GM12878 (cell line): Measurements from ENCODE around the gene OR52M1. TPM values are rescaled to one million over a fixed set of nuclear protein-coding genes. Genes with fewer than 3 reads are reported as not detected.

Source experiments
- ATAC-seq: fragments of 200-7000 bp; cut with Tn5 transposase; 3 replicates; pipeline ENCODE4 v1.9.1; 2020; ENCODE audit warnings: mild to moderate bottlenecking, moderate library complexity
- BruUV-seq: library from RNA; stranded (reverse); fragments of 400-500 nt; replicated peaks from 2 replicates; lab custom pipeline; 2021; lab: Mats Ljungman, UMichigan
- CTCF ChIA-PET: fragments of 300-600 bp; sonication (Branson Sonifier 250); formaldehyde crosslinking; extraction: SDS; loops from one replicate; lab custom pipeline; 2021; ENCODE audit warnings: inconsistent platforms; lab: Yijun Ruan, JAX
- POLR2A ChIA-PET: fragments of 350-600 bp; formaldehyde crosslinking; extraction: SDS; loops from one replicate; lab custom pipeline; 2021; ENCODE audit warnings: inconsistent platforms; lab: Charles Lee
- RAD21 ChIA-PET: fragments of 300-600 bp; sonication (Branson Sonifier 250); formaldehyde crosslinking; loops from one replicate; lab custom pipeline; 2023; ENCODE audit warnings: antibody characterized with exemption; ENCODE audit not compliant: unreplicated experiment; lab: Charles Lee
- SMC1A ChIA-PET: fragments of 300-600 bp; sonication (Branson Sonifier 250); formaldehyde crosslinking; loops from one replicate; lab custom pipeline; 2023; ENCODE audit not compliant: unreplicated experiment, uncharacterized antibody; lab: Charles Lee
- DNase-seq: peaks from one replicate; pipeline ENCODE4 v3.0.0-alpha.2; 2011; ENCODE audit warnings: low read depth, low spot score
- FAIRE-seq: peaks from 3 replicates; lab custom pipeline; 2011; peaks lifted over from hg19 to GRCh38; lab: Jason Lieb, UNC
- H2AFZ ChIP-seq: 2 replicates; pipeline ENCODE4 v1.6.0; 2011; ENCODE audit warnings: low read depth, low read length, control low read depth; ENCODE audit not compliant: control insufficient read depth
- H3K27ac ChIP-seq: 2 replicates; pipeline ENCODE4 v1.5.1; 2011; ENCODE audit warnings: control low read depth; ENCODE audit not compliant: control insufficient read depth, insufficient read depth
- H3K27me3 ChIP-seq, 2 experiments: replicated peaks in 1 of 2; 2 replicates each; pipeline versions ENCODE4 v1.6.0 to v1.6.1; 2011; ENCODE audit warnings: low read length in 1 of 2; ENCODE audit not compliant: control insufficient read depth in 2 of 2, insufficient read depth in 2 of 2
- H3K36me3 ChIP-seq, 2 experiments: 2 replicates each; pipeline ENCODE4 v1.5.1; 2011; ENCODE audit warnings: low read length in 1 of 2; ENCODE audit not compliant: control insufficient read depth in 2 of 2, insufficient read depth in 2 of 2
- H3K4me1 ChIP-seq: 2 replicates; pipeline ENCODE4 v1.6.1; 2011; ENCODE audit warnings: mild to moderate bottlenecking, low read length, moderate library complexity, mixed read lengths; ENCODE audit not compliant: control insufficient read depth, insufficient read depth
- H3K4me2 ChIP-seq: 2 replicates; pipeline ENCODE4 v1.6.0; 2011; ENCODE audit warnings: control low read depth; ENCODE audit not compliant: control insufficient read depth, insufficient read depth
- H3K4me3 ChIP-seq: fragments of 200-600 bp; sonication (generic); 2 replicates; pipeline ENCODE4 v1.5.1; 2016
- H3K79me2 ChIP-seq: 2 replicates; pipeline ENCODE4 v1.6.0; 2011; ENCODE audit warnings: low read length; ENCODE audit not compliant: control insufficient read depth, insufficient read depth
- H3K9ac ChIP-seq: 2 replicates; pipeline ENCODE4 v1.8.0; 2011; ENCODE audit warnings: low read length, control low read depth, mixed read lengths; ENCODE audit not compliant: control insufficient read depth, insufficient read depth
- H3K9me3 ChIP-seq: replicated peaks from 3 replicates; pipeline ENCODE4 v1.5.1; 2011; ENCODE audit warnings: mild to moderate bottlenecking, low read length; ENCODE audit not compliant: control insufficient read depth, insufficient read depth
- H4K20me1 ChIP-seq: 2 replicates; pipeline ENCODE4 v1.6.0; 2011; ENCODE audit not compliant: control insufficient read depth, insufficient read depth
- BACH1 ChIP-seq: fragments of 450-650 bp; IDR thresholded peaks from 2 replicates; pipeline ENCODE4 v1.6.1; 2017; ENCODE audit warnings: mild to moderate bottlenecking, borderline replicate concordance
- BRCA1 ChIP-seq: IDR thresholded peaks from 2 replicates; pipeline ENCODE4 v1.6.1; 2011; ENCODE audit warnings: low read depth, low read length, improper control_type of control experiment
- EZH2 ChIP-seq: IDR thresholded peaks from 2 replicates; pipeline ENCODE4 v1.6.1; 2012; ENCODE audit warnings: low read depth, mild to moderate bottlenecking, control low read depth, inconsistent platforms, low read length, borderline replicate concordance; ENCODE audit not compliant: control insufficient read depth
- JUND ChIP-seq: IDR thresholded peaks from 2 replicates; pipeline ENCODE4 v1.6.1; 2012; ENCODE audit warnings: low read depth, mild to moderate bottlenecking, low read length, improper control_type of control experiment, moderate library complexity
- KAT2A ChIP-seq: conservative IDR thresholded peaks from 2 replicates; pipeline ENCODE4 v1.6.1; 2011; ENCODE audit warnings: low read depth, low read length; ENCODE audit not compliant: control insufficient read depth
- NBN ChIP-seq: fragments of 450-650 bp; IDR thresholded peaks from 2 replicates; pipeline ENCODE4 v1.6.1; 2016
- NR2F1 ChIP-seq: fragments of 450-650 bp; conservative IDR thresholded peaks from 2 replicates; pipeline ENCODE4 v1.6.1; 2017; ENCODE audit warnings: mild to moderate bottlenecking
- NRF1 ChIP-seq: conservative IDR thresholded peaks from 2 replicates; pipeline ENCODE4 v1.6.1; 2011; ENCODE audit warnings: mild to moderate bottlenecking, low read depth, low read length, improper control_type of control experiment
- RB1 ChIP-seq: fragments of 450-650 bp; formaldehyde crosslinking; IDR thresholded peaks from 2 replicates; pipeline ENCODE4 v1.6.1; 2017; ENCODE audit warnings: mild to moderate bottlenecking, borderline replicate concordance
- RFX5 ChIP-seq: IDR thresholded peaks from 2 replicates; pipeline ENCODE4 v1.6.1; 2011; ENCODE audit warnings: low read depth, low read length, improper control_type of control experiment
- ZNF217 ChIP-seq: fragments of 450-650 bp; IDR thresholded peaks from 2 replicates; pipeline ENCODE4 v1.6.1; 2017; ENCODE audit warnings: antibody characterized with exemption, mild to moderate bottlenecking
- WGBS: methylation state at CpG from one replicate; pipeline ENCODE4 v1.1.6; 2016; ENCODE audit warnings: low lambda C conversion rate; ENCODE audit not compliant: insufficient replicate concordance, insufficient coverage; ENCODE audit errors: missing lambda C conversion rate; 5-methylcytosine and 5-hydroxymethylcytosine counted together
- in situ Hi-C: fragments of 300-500 bp; cut with MboI; formaldehyde crosslinking; loops from 9 replicates; pipeline ENCODE4 v1.14.3; 2018; ENCODE audit warnings: mixed read lengths
- intact Hi-C: fragments of 100-400 bp; cut with micrococcal nuclease; formaldehyde crosslinking; loops from one replicate; pipeline ENCODE4 v1.14.2; 2022; ENCODE audit not compliant: unreplicated experiment
- polyA plus RNA-seq, 11 experiments: library from polyadenylated mRNA; depleted of rRNA in 4 of 11; unstranded in 6 of 11; stranded (reverse) in 5 of 11; fragments of >200 nt; fragmentation: Nextera tagmentation in 4 of 11; fragmentation: Illumina TruSeq in 1 of 11; extraction: Ambion mirVana in 4 of 11; extraction: Trizol in 1 of 11; gene quantifications; 1 replicate in 1 of 11; 2 replicates in 10 of 11; pipeline versions ENCODE4 v1.2.1 to v1.2.3, GENCODE V29; 2011 to 2016; ENCODE audit warnings: inconsistent platforms in 2 of 11, missing spikeins in 2 of 11, low read depth in 1 of 11
- total RNA-seq, 4 experiments: library from RNA; depleted of rRNA in 3 of 4; stranded (reverse); fragments of >200 nt in 3 of 4; fragmentation: Illumina TruSeq in 1 of 4; extraction: Trizol in 1 of 4; gene quantifications; 2 replicates each; pipeline versions ENCODE4 v1.2.1 to v1.2.3, GENCODE V29; 2013 to 2021
- TF ChIP-seq, protein P1 (sequence below): fragments of 450-650 bp; IDR thresholded peaks from 2 replicates; pipeline ENCODE4 v1.6.1; 2016; ENCODE audit warnings: mild to moderate bottlenecking, moderate library complexity, borderline replicate concordance
- TF ChIP-seq, protein P2 (sequence below), 3 experiments: IDR thresholded peaks in 2 of 3; conservative IDR thresholded peaks in 1 of 3; 2 replicates each; pipeline ENCODE4 v1.5.1; 2011; ENCODE audit warnings: low read depth in 3 of 3, low read length in 3 of 3, mild to moderate bottlenecking in 3 of 3, control low read depth in 2 of 3, moderate library complexity in 2 of 3, inconsistent platforms in 1 of 3, mixed read lengths in 1 of 3; ENCODE audit not compliant: control insufficient read depth in 2 of 3, insufficient read depth in 1 of 3; ENCODE audit errors: extremely low read depth in 1 of 3
- TF ChIP-seq, protein P3 (sequence below): IDR thresholded peaks from 2 replicates; pipeline ENCODE4 v1.6.1; 2012; ENCODE audit warnings: low read depth, low read length, improper control_type of control experiment
- TF ChIP-seq, protein P4 (sequence below): IDR thresholded peaks from 2 replicates; pipeline ENCODE4 v1.6.1; 2011; ENCODE audit warnings: borderline replicate concordance, low read depth, mild to moderate bottlenecking, moderate library complexity, mixed read lengths, low read length; ENCODE audit not compliant: insufficient read depth; ENCODE audit errors: extremely low read length

The OR52M1 gene
- total and polyA plus RNA-seq, 10 of the 15 experiments (the other 5 are each of a cell fraction or from before 2014, with no cell fraction given): not detected

DNA sequence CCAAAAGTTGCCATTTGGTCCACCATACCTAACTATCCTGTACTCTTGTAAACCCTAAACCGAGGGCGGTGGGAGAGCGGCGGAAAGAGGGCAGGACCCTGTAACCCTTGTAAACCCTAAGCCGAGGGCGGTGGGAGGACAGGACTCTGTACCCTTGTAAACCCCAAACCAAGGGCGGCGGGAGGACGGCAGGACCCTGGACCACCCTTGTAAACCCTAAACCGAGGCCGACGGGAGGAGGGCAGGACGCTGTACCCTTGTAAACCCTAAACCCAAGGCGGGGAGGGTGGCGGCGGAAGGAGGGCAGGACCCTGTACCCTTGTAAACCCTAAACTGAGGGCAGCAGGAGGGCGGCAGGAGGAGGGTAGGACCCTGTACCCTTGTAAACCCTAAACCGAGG, 24.1 kb downstream of the OR52M1 start (continued):
- TF ChIP-seq NRF1 (no peak), ZNF217 (no peak)

DNA sequence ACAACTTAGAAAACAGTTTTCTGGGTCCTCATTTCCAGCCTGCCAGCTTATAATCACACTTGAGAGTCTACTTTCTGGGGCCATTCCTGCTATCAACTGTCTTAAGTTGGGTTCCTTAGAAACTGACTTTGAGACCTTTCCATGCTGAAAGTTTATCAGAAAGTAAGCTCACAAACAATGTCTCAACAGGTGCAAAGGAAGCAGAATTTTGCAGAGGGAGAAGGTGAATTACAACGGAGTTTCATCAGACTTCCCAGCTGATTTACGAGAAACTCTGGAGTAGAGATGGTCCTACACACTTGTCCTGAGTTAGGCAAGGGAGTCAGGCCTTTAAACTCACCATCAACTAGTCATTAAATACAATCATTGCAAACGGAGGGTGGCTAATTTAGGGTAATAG, 31.9 kb downstream of the OR52M1 start:
- no peak overlapping the region for H3K27ac ChIP-seq
- no peaks in the 10 kb centered on the region for H3K79me2 ChIP-seq
- DNase-seq (no peak), FAIRE-seq (no peak), ATAC-seq (no peak)
- no peaks in the 10 kb centered on the region; a peak in 1 of 4 replicates for H3K27me3 ChIP-seq
- H3K4me3 ChIP-seq: no peak overlapping the region
- intact Hi-C loops (no loop called here), in situ Hi-C loops (no loop called here)
- SMC1A ChIA-PET: no interaction called here
- no peak overlapping the region for H2AFZ ChIP-seq
- no peaks in the 10 kb centered on the region for H4K20me1 ChIP-seq
- H3K36me3 ChIP-seq: no peaks in the 10 kb centered on the region
- H3K9me3 ChIP-seq: no peaks in the 10 kb centered on the region
- POLR2A ChIA-PET: no interaction called here
- no peaks in the 10 kb centered on the region for H3K4me1 ChIP-seq
- no TSS peak for BruUV-seq
- H3K9ac ChIP-seq: no peak overlapping the region
- no peak overlapping the region for H3K4me2 ChIP-seq
- WGBS: 17% methylated on average over 3 of the region's 3 CpGs
- CTCF ChIA-PET: no interaction called here
- RAD21 ChIA-PET: no interaction called here
- TF ChIP-seq NBN (no peak), EZH2 (no peak), BACH1 (no peak), JUND (no peak), KAT2A (no peak), RB1 (no peak), RFX5 (no peak), NR2F1 (no peak), BRCA1 (no peak)
- TF ChIP-seq, protein P1, sequence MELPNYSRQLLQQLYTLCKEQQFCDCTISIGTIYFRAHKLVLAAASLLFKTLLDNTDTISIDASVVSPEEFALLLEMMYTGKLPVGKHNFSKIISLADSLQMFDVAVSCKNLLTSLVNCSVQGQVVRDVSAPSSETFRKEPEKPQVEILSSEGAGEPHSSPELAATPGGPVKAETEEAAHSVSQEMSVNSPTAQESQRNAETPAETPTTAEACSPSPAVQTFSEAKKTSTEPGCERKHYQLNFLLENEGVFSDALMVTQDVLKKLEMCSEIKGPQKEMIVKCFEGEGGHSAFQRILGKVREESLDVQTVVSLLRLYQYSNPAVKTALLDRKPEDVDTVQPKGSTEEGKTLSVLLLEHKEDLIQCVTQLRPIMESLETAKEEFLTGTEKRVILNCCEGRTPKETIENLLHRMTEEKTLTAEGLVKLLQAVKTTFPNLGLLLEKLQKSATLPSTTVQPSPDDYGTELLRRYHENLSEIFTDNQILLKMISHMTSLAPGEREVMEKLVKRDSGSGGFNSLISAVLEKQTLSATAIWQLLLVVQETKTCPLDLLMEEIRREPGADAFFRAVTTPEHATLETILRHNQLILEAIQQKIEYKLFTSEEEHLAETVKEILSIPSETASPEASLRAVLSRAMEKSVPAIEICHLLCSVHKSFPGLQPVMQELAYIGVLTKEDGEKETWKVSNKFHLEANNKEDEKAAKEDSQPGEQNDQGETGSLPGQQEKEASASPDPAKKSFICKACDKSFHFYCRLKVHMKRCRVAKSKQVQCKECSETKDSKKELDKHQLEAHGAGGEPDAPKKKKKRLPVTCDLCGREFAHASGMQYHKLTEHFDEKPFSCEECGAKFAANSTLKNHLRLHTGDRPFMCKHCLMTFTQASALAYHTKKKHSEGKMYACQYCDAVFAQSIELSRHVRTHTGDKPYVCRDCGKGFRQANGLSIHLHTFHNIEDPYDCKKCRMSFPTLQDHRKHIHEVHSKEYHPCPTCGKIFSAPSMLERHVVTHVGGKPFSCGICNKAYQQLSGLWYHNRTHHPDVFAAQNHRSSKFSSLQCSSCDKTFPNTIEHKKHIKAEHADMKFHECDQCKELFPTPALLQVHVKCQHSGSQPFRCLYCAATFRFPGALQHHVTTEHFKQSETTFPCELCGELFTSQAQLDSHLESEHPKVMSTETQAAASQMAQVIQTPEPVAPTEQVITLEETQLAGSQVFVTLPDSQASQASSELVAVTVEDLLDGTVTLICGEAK: no peak
- TF ChIP-seq, protein P2, sequence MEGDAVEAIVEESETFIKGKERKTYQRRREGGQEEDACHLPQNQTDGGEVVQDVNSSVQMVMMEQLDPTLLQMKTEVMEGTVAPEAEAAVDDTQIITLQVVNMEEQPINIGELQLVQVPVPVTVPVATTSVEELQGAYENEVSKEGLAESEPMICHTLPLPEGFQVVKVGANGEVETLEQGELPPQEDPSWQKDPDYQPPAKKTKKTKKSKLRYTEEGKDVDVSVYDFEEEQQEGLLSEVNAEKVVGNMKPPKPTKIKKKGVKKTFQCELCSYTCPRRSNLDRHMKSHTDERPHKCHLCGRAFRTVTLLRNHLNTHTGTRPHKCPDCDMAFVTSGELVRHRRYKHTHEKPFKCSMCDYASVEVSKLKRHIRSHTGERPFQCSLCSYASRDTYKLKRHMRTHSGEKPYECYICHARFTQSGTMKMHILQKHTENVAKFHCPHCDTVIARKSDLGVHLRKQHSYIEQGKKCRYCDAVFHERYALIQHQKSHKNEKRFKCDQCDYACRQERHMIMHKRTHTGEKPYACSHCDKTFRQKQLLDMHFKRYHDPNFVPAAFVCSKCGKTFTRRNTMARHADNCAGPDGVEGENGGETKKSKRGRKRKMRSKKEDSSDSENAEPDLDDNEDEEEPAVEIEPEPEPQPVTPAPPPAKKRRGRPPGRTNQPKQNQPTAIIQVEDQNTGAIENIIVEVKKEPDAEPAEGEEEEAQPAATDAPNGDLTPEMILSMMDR (IDR thresholded peaks at IDR 0.05 in 2 of 3, conservative IDR thresholded peaks at IDR 0.05 in 1 of 3; ENCODE audit: control insufficient read depth in 2 of 3, extremely low read depth in 1 of 3, insufficient read depth in 1 of 3, low read depth in 3 of 3, low read length in 3 of 3): no peak
- TF ChIP-seq, protein P3, sequence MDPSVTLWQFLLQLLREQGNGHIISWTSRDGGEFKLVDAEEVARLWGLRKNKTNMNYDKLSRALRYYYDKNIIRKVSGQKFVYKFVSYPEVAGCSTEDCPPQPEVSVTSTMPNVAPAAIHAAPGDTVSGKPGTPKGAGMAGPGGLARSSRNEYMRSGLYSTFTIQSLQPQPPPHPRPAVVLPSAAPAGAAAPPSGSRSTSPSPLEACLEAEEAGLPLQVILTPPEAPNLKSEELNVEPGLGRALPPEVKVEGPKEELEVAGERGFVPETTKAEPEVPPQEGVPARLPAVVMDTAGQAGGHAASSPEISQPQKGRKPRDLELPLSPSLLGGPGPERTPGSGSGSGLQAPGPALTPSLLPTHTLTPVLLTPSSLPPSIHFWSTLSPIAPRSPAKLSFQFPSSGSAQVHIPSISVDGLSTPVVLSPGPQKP: no peak
- TF ChIP-seq, protein P4, sequence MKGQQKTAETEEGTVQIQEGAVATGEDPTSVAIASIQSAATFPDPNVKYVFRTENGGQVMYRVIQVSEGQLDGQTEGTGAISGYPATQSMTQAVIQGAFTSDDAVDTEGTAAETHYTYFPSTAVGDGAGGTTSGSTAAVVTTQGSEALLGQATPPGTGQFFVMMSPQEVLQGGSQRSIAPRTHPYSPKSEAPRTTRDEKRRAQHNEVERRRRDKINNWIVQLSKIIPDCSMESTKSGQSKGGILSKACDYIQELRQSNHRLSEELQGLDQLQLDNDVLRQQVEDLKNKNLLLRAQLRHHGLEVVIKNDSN: no peak
